IMR-90 (cell line): Measurements from ENCODE around the gene ACE. TPM values are rescaled to one million over a fixed set of nuclear protein-coding genes. Genes with fewer than 3 reads are reported as not detected.

Experiments used
- ATAC-seq: fragments of 200-7000 bp; cut with Tn5 transposase; 2 replicates; pipeline ENCODE4 v1.9.1; 2020; ENCODE audit warnings: low read depth, mild to moderate bottlenecking, moderate library complexity
- BruUV-seq: library from RNA; stranded (reverse); fragments of 400-500 nt; replicated peaks from 2 replicates; lab custom pipeline; 2021; lab: Mats Ljungman, UMichigan
- CTCF ChIA-PET: fragments of 300-600 bp; formaldehyde crosslinking; extraction: SDS; loops from one replicate; lab custom pipeline; 2021; ENCODE audit warnings: antibody characterized with exemption; lab: Yijun Ruan, JAX
- POLR2A ChIA-PET: fragments of 300-600 bp; sonication (Branson Sonifier 250); formaldehyde crosslinking; loops from one replicate; lab custom pipeline; 2022; ENCODE audit warnings: antibody characterized with exemption; ENCODE audit not compliant: unreplicated experiment; lab: Charles Lee
- DNase-seq: peaks from one replicate; pipeline ENCODE4 v3.0.0; 2013
- H2AFZ ChIP-seq: replicated peaks from 2 replicates; pipeline ENCODE3; 2013; ENCODE audit warnings: low read length, mild to moderate bottlenecking; ENCODE audit not compliant: poor library complexity
- H2AK5ac ChIP-seq: 2 replicates; pipeline ENCODE4 v1.6.1; 2013; ENCODE audit warnings: low read depth, low read length, inconsistent platforms
- H2AK9ac ChIP-seq: replicated peaks from 2 replicates; pipeline ENCODE3; 2013; ENCODE audit warnings: mild to moderate bottlenecking, low read depth, low read length, moderate library complexity; ENCODE audit not compliant: poor library complexity
- H2BK120ac ChIP-seq: 2 replicates; pipeline ENCODE4 v1.6.1; 2013; ENCODE audit warnings: low read depth, low read length, inconsistent platforms
- H2BK15ac ChIP-seq: 3 replicates; pipeline ENCODE4 v1.6.1; 2013; ENCODE audit warnings: low read depth, low read length, inconsistent platforms
- H2BK20ac ChIP-seq: 2 replicates; pipeline ENCODE4 v1.6.1; 2013; ENCODE audit warnings: low read depth, mild to moderate bottlenecking, inconsistent platforms, low read length, moderate library complexity
- H2BK5ac ChIP-seq: 2 replicates; pipeline ENCODE4 v1.6.1; 2013; ENCODE audit warnings: mild to moderate bottlenecking, low read depth, low read length, inconsistent platforms; ENCODE audit not compliant: poor library complexity, severe bottlenecking
- H3K14ac ChIP-seq: replicated peaks from 2 replicates; pipeline ENCODE4 v1.6.1; 2013; ENCODE audit warnings: low read depth, low read length, inconsistent platforms
- H3K18ac ChIP-seq: 2 replicates; pipeline ENCODE4 v1.6.1; 2013; ENCODE audit warnings: low read depth, low read length, control low read depth
- H3K23ac ChIP-seq: 2 replicates; pipeline ENCODE4 v1.6.1; 2013; ENCODE audit warnings: low read depth, low read length, inconsistent platforms
- H3K27ac ChIP-seq: 2 replicates; pipeline ENCODE4 v1.5.1; 2013; ENCODE audit warnings: mild to moderate bottlenecking, control low read depth, low read length; ENCODE audit not compliant: insufficient read depth
- H3K27me3 ChIP-seq: 2 replicates; pipeline ENCODE4 v1.6.1; 2013; ENCODE audit warnings: low read length; ENCODE audit not compliant: control insufficient read depth, insufficient read depth
- H3K36me3 ChIP-seq: 2 replicates; pipeline ENCODE4 v1.6.1; 2013; ENCODE audit warnings: low read length, mixed read lengths; ENCODE audit not compliant: control insufficient read depth, insufficient read depth
- H3K4ac ChIP-seq: 2 replicates; pipeline ENCODE4 v1.6.1; 2013; ENCODE audit warnings: low read depth, low read length, inconsistent platforms
- H3K4me1 ChIP-seq: 2 replicates; pipeline ENCODE4 v1.6.1; 2013; ENCODE audit warnings: low read length, mixed read lengths; ENCODE audit not compliant: control insufficient read depth, insufficient read depth
- H3K4me2 ChIP-seq: 2 replicates; pipeline ENCODE4 v1.6.1; 2013; ENCODE audit warnings: low read depth, mild to moderate bottlenecking, control low read depth, low read length, moderate library complexity
- H3K4me3 ChIP-seq: 2 replicates; pipeline ENCODE4 v1.5.1; 2013; ENCODE audit warnings: low read depth, mild to moderate bottlenecking, control low read depth, low read length, moderate library complexity; ENCODE audit not compliant: insufficient read depth
- H3K56ac ChIP-seq: 2 replicates; pipeline ENCODE4 v1.6.1; 2013; ENCODE audit warnings: low read length, inconsistent platforms; ENCODE audit not compliant: insufficient read depth; ENCODE audit errors: extremely low read depth
- H3K79me1 ChIP-seq, 2 experiments: 2 replicates each; pipeline ENCODE4 v1.6.1; 2013; ENCODE audit warnings: low read length in 2 of 2, inconsistent platforms in 1 of 2, low read depth in 1 of 2
- H3K9ac ChIP-seq: 2 replicates; pipeline ENCODE4 v1.6.1; 2013; ENCODE audit warnings: low read depth, low read length, control low read depth
- H3K9me1 ChIP-seq: 2 replicates; pipeline ENCODE4 v1.6.1; 2013; ENCODE audit warnings: low read length, inconsistent platforms; ENCODE audit not compliant: insufficient read depth
- H3K9me3 ChIP-seq: 2 replicates; pipeline ENCODE4 v1.6.1; 2013; ENCODE audit warnings: low read length; ENCODE audit not compliant: control insufficient read depth, insufficient read depth
- H4K20me1 ChIP-seq: 2 replicates; pipeline ENCODE4 v1.6.1; 2013; ENCODE audit warnings: low read length, inconsistent platforms; ENCODE audit not compliant: insufficient read depth
- H4K5ac ChIP-seq: 2 replicates; pipeline ENCODE4 v1.6.1; 2013; ENCODE audit warnings: mild to moderate bottlenecking, low read depth, low read length, control low read depth
- H4K8ac ChIP-seq, 2 experiments: 2 replicates each; pipeline ENCODE4 v1.6.1; 2013; ENCODE audit warnings: low read depth in 2 of 2, low read length in 2 of 2, control low read depth in 1 of 2, inconsistent platforms in 1 of 2
- H4K91ac ChIP-seq: 2 replicates; pipeline ENCODE4 v1.6.1; 2013; ENCODE audit warnings: low read depth, low read length, inconsistent platforms; ENCODE audit not compliant: insufficient read depth
- CHD1 ChIP-seq: IDR thresholded peaks from 2 replicates; pipeline ENCODE4 v1.6.1; 2012; ENCODE audit warnings: low read depth, low read length, improper control_type of control experiment
- WGBS, 2 experiments: methylation state at CpG; one replicate each; pipeline versions ENCODE4 v1.1.5 to v1.1.7; 2013; ENCODE audit warnings: missing lambda C conversion rate in 2 of 2; ENCODE audit not compliant: insufficient read length in 1 of 2; ENCODE audit errors: extremely low coverage in 2 of 2; 5-methylcytosine and 5-hydroxymethylcytosine counted together
- dilution Hi-C: fragments of 300-500 bp; cut with HindIII; formaldehyde crosslinking; loops from one replicate; pipeline ENCODE4 v1.14.3; 2018; ENCODE audit warnings: low sequenced_read_pairs; ENCODE audit not compliant: unreplicated experiment
- in situ Hi-C: fragments of 300-500 bp; cut with MboI; formaldehyde crosslinking; loops from 3 replicates; pipeline ENCODE4 v1.14.3; 2019; ENCODE audit warnings: low sequenced_read_pairs, inconsistent platforms, mixed read lengths
- intact Hi-C: fragments of 100-400 bp; cut with micrococcal nuclease; formaldehyde crosslinking; loops from 2 replicates; pipeline ENCODE4 v1.10.0; 2022
- polyA plus RNA-seq, 3 experiments: library from polyadenylated mRNA; depleted of rRNA; stranded (reverse); fragments of >200 nt; gene quantifications; 2 replicates each; pipeline ENCODE4 v1.2.3, GENCODE V29; 2012; ENCODE audit warnings: low replicate concordance in 1 of 3
- total RNA-seq: library from RNA; depleted of rRNA; stranded (reverse); fragments of >200 nt; gene quantifications from 2 replicates; pipeline ENCODE4 v1.2.3, GENCODE V29; 2012
- TF ChIP-seq, protein P1 (sequence below): fragments of 150-350 bp; IDR thresholded peaks from 2 replicates; pipeline ENCODE4 v1.6.1; 2016; ENCODE audit warnings: low read depth, mild to moderate bottlenecking, low read length, moderate library complexity, borderline replicate concordance

ACE gene
- total and polyA plus RNA-seq, 2 of the 4 experiments (the other 2 are of a cell fraction), result 1.4 to 5.8 TPM

DNA sequence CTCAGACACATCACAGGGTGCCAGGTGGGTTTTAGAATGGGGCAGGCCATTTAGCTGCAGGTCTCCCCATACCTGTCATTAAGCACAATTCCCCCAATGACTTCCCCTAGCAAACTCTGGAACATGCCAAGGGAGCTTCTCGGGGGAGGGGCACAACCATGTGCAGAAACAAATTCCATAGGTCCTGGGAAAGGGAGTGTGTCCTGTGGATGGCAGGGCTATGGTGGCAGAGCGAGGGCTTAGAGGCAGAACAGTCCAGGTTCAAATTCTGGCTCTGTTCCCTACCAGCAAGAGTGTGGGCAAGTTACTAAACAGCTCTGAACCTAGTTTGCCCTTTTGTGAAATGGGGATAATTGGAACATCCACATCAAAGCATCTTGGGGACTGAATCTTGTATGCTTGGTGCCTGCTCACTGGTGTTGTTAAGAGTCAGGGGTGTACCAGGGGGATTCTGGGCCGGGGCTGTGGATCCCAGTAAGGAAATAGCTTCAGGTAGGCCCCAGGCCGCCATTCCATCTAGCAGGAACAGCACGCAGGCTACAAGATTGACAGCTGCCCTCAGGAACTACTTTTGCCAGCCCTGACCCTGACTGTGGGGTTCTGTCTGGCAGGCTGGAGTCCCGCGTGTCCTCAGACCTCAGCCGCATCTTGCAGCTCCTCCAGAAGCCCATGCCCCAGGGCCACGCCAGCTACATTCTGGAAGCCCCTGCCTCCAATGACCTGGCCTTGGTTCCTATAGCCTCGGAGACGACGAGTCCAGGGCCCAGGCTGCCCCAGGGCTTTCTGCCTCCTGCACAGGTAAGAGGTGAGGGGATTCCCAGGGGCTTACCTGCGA lies 67.8 kb downstream of the ACE start:
- Histone ChIP-seq H3K14ac (no peak overlapping the region), H3K36me3 (no peaks in the 10 kb centered on the region), H3K4me3 (no peak overlapping the region), H2BK120ac (no peak overlapping the region), H4K20me1 (no peaks in the 10 kb centered on the region), H3K56ac (no peak overlapping the region), H3K27me3 (peaks cover 26% of the 10 kb centered on the region), H3K27ac (no peak overlapping the region), H3K9me3 (no peaks in the 10 kb centered on the region), H3K9me1 (no peaks in the 10 kb centered on the region; the same call in 1 of the 2 replicates), H2AK9ac (no peak overlapping the region), H3K79me1 (peaks cover 6% of the 10 kb centered on the region in 2 experiments; a peak in 2 of 4 replicates), H4K8ac (no peak overlapping the region), H4K5ac (no peak overlapping the region), H2AFZ (no peak overlapping the region), H3K23ac (no peak overlapping the region), H3K9ac (no peak overlapping the region), H2AK5ac (no peak overlapping the region), H3K4ac (no peak overlapping the region), H4K91ac (no peak overlapping the region), H2BK15ac (no peak overlapping the region), H3K18ac (no peak overlapping the region), H2BK5ac (no peak overlapping the region), H2BK20ac (no peak overlapping the region), H3K4me1 (no peaks in the 10 kb centered on the region), H3K4me2 (no peak overlapping the region)
- BruUV-seq, result no TSS peak
- intact Hi-C loops (no loop called here), dilution Hi-C loops (no loop called here), in situ Hi-C loops (no loop called here)
- 83% methylated on average over 4 of the region's 13 CpGs; no CpG with 5 or more reads in 1 of the 2 experiments for WGBS, 2 experiments
- ChIA-PET CTCF (interaction anchor here (0.5 to 0.9 kb wide), 2 partner anchors 39 to 43 kb away, joined by 3 to 7 read pairs; no protein-coding TSS in a partner anchor), POLR2A (no interaction called here)
- DNase-seq (no peak), ATAC-seq (no peak)
- no peak for TF ChIP-seq CHD1
- TF ChIP-seq, protein P1, sequence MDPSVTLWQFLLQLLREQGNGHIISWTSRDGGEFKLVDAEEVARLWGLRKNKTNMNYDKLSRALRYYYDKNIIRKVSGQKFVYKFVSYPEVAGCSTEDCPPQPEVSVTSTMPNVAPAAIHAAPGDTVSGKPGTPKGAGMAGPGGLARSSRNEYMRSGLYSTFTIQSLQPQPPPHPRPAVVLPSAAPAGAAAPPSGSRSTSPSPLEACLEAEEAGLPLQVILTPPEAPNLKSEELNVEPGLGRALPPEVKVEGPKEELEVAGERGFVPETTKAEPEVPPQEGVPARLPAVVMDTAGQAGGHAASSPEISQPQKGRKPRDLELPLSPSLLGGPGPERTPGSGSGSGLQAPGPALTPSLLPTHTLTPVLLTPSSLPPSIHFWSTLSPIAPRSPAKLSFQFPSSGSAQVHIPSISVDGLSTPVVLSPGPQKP, result no peak
